BJ (cell line): Measurements from ENCODE around the gene TM9SF1. TPM values are rescaled to one million over a fixed set of nuclear protein-coding genes. Genes with fewer than 3 reads are reported as not detected.

ENCODE experiments used
- CTCF ChIA-PET: fragments of 350-600 bp; formaldehyde crosslinking; extraction: SDS; loops from one replicate; lab custom pipeline; 2021; ENCODE audit warnings: antibody characterized with exemption, inconsistent platforms; lab: Yijun Ruan, JAX
- POLR2A ChIA-PET: fragments of 300-600 bp; sonication (Branson Sonifier 250); formaldehyde crosslinking; extraction: SDS; loops from one replicate; lab custom pipeline; 2021; ENCODE audit warnings: antibody characterized with exemption; lab: Charles Lee
- DNase-seq: peaks from one replicate; pipeline ENCODE4 v3.0.0-alpha.2; 2011; ENCODE audit warnings: low read depth
- H3K27me3 ChIP-seq: 2 replicates; pipeline ENCODE4 v1.6.0; 2011; ENCODE audit warnings: low read length; ENCODE audit not compliant: control insufficient read depth, insufficient read depth
- H3K36me3 ChIP-seq: 2 replicates; pipeline ENCODE4 v1.5.1; 2011; ENCODE audit warnings: low read length; ENCODE audit not compliant: control insufficient read depth, insufficient read depth
- H3K4me3 ChIP-seq: 2 replicates; pipeline ENCODE4 v1.5.1; 2011; ENCODE audit warnings: low read depth, mild to moderate bottlenecking, control low read depth, low read length
- polyA plus RNA-seq: library from polyadenylated mRNA; depleted of rRNA; stranded (reverse); fragments of >200 nt; gene quantifications from 2 replicates; pipeline ENCODE4 v1.2.3, GENCODE V29; 2011
- TF ChIP-seq, protein P1 (sequence below): IDR thresholded peaks from 2 replicates; pipeline ENCODE4 v1.5.1; 2011; ENCODE audit warnings: low read depth, mild to moderate bottlenecking, control low read depth, inconsistent platforms, low read length, moderate library complexity; ENCODE audit not compliant: insufficient read depth

Gene TM9SF1
- polyA plus RNA-seq, 1 experiment, result 59.2 TPM

DNA sequence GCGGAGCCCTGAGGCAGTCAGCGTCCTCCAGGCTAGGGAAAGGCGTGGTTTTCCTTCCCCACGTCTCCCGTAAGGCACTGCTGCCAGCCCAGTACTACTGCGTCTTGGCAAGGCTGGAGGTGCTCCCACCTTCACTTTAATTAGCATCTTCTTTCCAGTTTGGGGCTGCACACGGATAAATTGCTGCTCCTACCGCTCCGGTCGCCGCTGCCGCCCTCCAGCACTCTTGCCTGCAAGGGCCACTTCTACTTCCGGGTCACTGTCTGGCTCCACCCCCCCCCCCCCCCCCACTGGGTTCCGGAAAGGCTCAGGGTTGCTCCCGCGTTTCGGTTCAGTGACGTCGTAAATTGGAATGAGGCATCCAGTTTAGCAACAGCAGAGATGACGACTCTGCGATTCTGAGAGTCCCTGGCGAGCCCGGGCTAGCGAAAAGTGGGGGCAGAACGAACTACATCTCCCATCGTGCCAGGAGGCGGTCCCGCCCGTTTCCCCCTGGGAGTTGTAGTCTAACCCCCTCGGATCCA, 36.9 kb upstream of the TM9SF1 start, which contains the start of gene NEDD8:
NEDD8 (minus strand) TSS at position 247 of the 524 bp plus-strand sequence; CDS start at position 147, 100 bp downstream.
- Histone ChIP-seq H3K4me3 (peak within 1 kb of the TSS; percentile 62), H3K36me3 (peaks cover 3% of the 10 kb centered on the region), H3K27me3 (no peaks in the 10 kb centered on the region)
- TF ChIP-seq, protein P1, sequence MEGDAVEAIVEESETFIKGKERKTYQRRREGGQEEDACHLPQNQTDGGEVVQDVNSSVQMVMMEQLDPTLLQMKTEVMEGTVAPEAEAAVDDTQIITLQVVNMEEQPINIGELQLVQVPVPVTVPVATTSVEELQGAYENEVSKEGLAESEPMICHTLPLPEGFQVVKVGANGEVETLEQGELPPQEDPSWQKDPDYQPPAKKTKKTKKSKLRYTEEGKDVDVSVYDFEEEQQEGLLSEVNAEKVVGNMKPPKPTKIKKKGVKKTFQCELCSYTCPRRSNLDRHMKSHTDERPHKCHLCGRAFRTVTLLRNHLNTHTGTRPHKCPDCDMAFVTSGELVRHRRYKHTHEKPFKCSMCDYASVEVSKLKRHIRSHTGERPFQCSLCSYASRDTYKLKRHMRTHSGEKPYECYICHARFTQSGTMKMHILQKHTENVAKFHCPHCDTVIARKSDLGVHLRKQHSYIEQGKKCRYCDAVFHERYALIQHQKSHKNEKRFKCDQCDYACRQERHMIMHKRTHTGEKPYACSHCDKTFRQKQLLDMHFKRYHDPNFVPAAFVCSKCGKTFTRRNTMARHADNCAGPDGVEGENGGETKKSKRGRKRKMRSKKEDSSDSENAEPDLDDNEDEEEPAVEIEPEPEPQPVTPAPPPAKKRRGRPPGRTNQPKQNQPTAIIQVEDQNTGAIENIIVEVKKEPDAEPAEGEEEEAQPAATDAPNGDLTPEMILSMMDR, result no peak
- ChIA-PET POLR2A (no interaction called here), CTCF (interaction anchor here (0.8 to 1.3 kb wide), 2 partner anchors 39 to 65 kb away, joined by 3 read pairs; partner anchors contain the start of gene RABGGTA)
- peak; percentile 79 for DNase-seq

DNA sequence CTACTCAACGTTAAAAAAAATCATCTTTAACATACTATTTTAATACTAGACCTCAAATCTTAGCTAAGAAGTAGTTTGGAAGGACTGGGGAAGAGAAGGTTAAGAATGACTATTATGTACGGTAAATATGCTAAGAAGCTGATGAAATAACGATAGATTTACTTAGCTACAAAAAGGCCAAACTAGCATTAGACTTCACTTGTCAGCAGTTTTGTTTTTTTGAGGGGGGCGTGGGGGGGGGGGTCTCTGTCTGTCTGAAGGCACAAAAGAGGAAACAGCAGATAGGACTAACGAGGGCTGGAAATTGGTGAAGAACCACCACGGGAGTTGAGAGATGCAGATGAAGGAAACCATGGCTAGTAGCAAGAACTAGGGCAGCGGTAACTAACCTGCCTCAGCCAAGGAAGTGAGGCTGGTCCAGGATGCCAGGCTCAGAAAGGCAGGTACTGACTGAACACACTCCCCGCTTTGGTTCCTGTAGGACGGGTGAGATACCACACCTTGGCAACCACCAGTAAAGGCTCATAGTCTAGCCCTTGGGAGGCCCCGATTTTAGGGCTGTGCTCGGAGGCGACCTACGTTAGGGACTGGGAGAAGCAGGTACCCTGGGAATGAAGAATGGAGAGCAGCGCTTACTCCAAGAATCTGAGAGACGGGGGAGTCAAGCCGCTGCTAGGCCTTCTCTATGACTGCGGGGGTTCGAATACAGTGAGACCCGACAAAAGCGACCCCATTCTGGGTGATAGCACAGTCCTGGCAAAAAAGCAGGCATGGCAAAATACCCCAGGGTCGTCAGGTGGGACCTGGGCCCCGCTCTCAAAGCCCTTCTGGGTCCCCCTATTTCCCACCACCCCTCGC, 36.3 kb upstream of the TM9SF1 start:
- POLR2A ChIA-PET, result no interaction called here
- peaks cover under 1% of the 10 kb centered on the region; the same call in 1 of the 2 replicates for H3K36me3 ChIP-seq
- DNase-seq, result no peak

DNA sequence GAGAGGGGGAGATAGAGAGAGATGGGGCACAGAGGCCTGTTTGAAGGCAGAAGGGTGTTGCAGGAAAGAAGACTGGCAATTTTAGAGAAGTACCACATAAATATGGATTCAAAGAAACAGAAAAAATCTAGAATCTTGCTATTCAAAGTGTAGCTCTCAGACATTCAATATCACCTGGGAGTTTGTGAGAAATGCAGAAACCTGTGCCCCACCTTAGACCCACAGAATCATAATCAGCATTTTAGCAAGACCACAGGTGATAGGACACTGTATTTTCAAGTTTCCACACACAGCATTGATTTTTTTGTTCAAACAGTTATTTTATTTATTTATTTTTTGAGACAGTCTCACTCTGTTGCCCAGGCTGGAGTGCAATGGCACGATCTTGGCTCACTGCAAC, 33.7 kb upstream of the TM9SF1 start:
- POLR2A ChIA-PET, result no interaction called here
- no peak overlapping the region for H3K4me3 ChIP-seq
- no peaks in the 10 kb centered on the region for H3K27me3 ChIP-seq
- CTCF ChIA-PET, result interaction anchor here (1.0 to 1.3 kb wide), 3 partner anchors 9 to 13 kb away, joined by 4 to 8 read pairs (median 5); partner anchors contain the start of genes MDP1 and TINF2
- DNase-seq, result no peak
- H3K36me3 ChIP-seq, result no peaks in the 10 kb centered on the region; the same call in 1 of the 2 replicates
- TF ChIP-seq, protein P1, result no peak

More for the DNA sequence above, 36.3 kb upstream of the TM9SF1 start:
- TF ChIP-seq, protein P1, result no peak
- H3K27me3 ChIP-seq, result no peaks in the 10 kb centered on the region
- CTCF ChIA-PET, result no interaction called here
- H3K4me3 ChIP-seq, result peak overlapping the region; percentile 62

DNA sequence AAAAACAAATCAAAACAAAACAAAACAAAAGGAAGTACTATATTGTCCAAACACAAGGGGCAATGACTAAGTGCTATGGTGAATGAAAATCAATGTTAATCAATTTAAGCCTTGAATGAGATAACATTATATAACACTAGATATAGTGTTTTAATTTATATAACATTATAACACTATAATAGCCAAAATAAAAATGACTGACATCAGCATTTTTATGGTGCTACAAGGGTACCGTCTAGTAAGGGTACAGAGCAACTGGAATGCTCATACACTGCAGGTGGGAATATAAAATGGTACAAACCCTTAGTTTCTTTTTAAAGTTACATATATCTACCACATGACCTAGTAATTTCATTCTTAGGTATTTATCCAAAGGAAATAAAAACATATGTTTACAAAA, 31.2 kb upstream of the TM9SF1 start:
- no peak for DNase-seq
- CTCF ChIA-PET, result no interaction called here
- POLR2A ChIA-PET, result no interaction called here

More for the DNA sequence above, 31.2 kb upstream of the TM9SF1 start:
- H3K4me3 ChIP-seq, result no peak overlapping the region
- H3K36me3 ChIP-seq, result no peaks in the 10 kb centered on the region; the same call in 1 of the 2 replicates
- TF ChIP-seq, protein P1, result no peak
- H3K27me3 ChIP-seq, result no peaks in the 10 kb centered on the region
